Stimulated activated CD4-positive, alpha-beta T cell treated with anti-CD3 and anti-CD28 coated beads, TNF-alpha, amount 100 ng/mL, for 24 hours (primary cell): ENCODE data around the gene ARL8A.
A peak's percentile ranks its signal among the peaks of the same experiment; 100 is the strongest.

Source experiments
- DNase-seq, 3 experiments: peaks; one replicate each; pipeline ENCODE4 v3.0.0-alpha.2; 2020; ENCODE audit warnings: low read depth in 3 of 3

The ARL8A gene

DNA sequence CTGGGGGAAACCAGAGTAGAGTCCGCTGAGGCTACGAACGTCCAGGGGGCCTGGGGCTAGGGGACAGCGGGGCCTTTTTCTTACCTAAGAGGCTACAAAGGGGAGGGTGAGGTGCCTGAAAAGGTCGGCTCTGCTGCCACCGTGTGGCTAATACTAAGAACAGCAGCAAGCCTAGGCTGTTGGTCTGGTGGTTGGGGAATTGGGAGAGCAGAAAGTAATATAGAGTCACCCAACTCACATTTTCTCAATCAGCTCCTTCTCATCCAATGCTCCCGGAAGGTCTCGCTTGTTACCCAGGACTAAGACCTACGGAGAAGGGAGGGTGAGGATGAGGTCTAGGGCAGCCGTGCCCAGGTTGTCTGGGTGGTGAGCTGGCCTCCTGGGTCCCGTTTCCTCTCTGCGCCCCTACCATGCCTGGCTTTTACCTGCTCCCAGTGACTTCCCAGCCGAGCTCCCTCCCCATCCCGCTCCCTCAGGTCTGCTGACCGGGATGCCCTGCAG is 9.3 kb downstream of the ARL8A start:
- DNase-seq = peak in 1 of 3 experiments; percentile 43

DNA sequence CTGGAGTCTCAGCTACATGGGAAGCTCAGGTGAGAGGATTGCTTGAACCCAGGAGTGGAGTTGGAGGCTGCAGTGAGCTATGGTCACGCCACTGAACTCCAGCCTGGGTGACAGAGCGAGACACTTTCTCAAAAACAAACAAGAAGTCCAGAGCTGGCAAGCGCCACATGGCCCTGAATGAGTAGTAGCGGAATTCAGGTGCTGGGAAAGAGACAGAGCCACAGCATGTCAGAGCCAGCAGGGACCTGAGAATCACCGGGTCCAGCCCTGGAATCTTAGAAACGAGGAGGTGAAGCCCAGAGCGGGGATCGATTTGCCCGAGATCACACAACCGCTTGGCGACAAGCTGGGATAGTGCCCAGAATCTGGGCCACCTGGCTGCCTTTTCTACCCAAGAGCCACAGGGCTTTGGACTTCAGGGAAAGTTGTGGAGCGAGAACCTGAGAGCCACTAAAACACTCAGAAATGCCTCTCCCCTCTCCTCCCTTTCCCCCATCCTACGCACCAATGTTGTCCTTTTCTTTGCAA is 9.8 kb downstream of the ARL8A start:
- DNase-seq = no peak

DNA sequence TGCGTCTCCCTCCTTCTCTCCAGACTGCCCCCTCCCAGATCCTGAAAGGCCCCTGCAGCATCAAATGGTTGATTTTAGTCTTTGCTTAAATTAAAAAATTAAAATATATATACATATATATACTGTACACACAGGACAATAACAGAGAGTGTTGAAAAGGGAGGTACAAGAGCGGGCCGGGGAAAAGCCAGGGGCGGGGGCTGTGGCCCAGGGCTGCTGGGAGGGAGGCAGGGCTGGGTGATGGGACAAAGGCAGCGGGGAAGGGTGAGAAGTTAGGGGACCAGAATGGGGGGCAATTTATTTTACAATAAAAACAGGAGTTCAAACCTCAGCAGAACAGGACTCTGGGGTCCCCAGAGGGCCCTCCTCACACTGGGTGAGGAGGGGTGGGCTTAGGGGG is 10.5 kb downstream of the ARL8A start:
- DNase-seq = no peak

DNA sequence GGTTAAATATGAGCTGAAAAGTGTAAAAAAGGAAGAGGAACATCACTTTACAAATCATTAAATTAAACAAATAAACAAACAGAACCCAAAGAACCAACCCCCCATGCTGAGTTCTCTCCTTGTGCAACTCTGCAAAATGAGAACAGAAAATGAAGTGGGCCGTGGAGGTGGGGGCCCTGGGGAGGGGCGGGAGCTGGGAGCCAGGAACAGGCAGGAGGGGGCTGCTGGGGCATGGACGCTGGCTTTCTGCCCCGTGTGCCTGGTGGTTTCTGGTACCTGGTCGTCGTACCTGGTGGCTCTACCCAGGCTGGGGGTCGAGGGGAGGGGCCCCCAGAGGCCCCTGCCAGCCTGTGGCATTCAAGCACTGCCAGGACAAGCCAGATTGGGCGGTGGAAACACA is 11.0 kb downstream of the ARL8A start:
- no peak for DNase-seq

DNA sequence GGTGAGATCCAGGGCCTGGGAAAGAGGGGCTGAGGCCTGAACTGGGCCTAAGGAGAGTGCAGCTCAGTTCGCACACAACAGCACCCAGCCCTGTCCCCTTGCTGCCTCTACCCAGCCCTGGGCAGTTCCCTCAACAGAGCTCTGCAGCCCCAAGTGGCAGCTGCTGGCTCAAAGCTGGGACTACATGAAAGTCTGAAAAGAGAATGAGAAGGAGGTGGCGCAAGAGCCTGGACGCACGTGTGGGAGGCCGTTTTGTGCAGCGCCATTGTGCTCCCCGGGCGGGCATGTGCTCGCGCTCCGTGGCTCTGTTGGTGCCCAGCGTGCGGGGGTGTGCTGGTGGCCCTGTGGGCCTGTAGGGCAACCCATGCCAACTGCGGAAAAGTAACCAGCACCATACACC is 11.5 kb downstream of the ARL8A start:
- DNase-seq = no peak

DNA sequence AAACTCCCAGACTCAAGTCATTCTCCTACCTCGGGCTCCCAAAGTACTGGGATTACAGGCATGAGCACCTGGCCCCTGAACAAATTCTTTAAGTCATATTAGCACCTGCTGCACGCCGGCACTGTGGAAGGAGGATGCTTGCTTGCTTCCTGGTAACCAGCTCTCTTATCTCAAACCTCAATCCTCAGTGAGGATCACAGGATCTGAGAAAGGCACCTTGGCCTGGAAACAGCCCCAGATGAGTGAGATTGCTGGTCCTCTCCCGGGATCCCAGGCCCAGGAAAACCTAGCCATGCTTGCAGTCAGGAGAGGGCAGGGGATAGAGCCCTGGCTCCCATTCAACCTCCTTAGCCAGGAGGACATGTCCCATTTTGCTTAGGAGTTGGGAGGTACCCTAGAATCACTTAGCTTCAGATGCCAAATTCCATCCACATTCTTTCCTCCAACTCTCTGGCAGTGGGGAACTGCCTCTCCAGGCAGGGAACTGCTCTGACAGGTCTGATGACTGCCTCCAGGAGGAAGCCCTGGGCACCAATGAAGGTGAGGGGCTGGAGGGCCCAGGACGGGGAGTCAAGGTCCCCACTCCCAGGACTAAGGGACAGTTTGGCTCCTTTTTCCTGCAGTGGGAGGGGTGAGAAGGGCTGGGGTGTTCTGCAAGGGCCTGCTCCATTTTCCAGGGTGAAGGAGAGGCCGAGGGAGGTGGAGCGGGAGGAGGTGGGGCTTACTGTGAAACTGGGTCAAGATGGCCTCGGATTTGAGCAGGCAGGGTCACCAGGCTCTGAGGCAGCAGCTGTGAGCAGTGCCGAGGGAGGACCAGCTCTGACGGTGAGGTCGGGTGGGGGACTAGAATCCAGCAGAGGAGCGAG is 12.3 kb downstream of the ARL8A start:
- no peak for DNase-seq

DNA sequence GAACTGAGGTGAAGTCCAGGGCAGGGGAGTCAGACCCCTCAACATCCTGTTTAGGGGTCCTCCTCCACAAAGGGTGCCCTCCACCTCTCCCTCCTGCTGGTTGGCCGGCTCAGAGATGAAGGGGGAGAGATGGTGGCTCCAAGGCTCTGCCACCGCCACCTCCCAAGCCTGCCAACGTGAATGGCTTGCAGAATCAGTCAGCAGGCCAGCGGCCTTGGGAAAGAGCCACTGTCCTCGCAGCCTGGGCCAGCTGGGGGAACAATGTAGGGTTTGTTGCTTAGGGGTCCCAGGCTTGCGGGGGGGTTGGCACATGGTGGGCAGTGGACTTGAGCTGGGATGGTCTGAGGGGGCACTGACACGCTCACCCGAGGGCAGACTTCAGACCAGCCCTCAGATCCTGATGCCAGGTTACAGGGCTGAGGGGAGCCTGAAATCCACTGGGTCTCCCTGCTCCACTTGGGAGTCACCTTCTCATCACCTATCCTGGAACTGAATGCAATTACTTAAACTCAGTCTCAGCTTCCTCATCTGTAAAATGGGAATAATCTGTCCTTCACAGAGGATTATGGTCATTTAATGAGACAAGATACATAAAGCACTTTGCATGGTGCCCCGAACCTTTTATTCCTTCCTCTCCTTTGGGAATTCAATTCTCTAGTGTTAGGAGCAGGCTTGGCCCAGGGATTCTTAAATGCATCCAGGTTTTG is 13.6 kb downstream of the ARL8A start:
- DNase-seq = no peak

DNA sequence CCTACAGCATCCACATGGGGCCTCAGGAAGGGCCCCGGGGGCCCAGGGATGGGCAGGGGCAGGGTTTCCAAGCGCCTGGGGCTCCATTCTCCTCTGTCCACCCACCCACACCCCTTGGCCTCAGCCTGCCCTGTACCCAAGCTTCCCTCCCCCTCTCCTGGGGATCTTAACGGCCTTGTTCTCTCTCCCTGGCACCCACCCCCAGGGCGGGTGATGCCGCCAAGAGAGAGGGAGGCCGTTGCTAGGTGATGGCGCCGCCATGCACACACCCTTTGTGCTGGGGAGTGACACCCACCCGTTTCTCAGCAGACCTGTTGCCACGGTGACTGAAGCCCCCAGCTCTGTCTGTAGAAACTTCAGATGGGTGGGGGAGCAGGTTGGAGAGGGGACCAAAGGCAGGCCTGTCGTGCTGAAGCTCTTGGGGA is 14.2 kb downstream of the ARL8A start:
- no peak for DNase-seq

DNA sequence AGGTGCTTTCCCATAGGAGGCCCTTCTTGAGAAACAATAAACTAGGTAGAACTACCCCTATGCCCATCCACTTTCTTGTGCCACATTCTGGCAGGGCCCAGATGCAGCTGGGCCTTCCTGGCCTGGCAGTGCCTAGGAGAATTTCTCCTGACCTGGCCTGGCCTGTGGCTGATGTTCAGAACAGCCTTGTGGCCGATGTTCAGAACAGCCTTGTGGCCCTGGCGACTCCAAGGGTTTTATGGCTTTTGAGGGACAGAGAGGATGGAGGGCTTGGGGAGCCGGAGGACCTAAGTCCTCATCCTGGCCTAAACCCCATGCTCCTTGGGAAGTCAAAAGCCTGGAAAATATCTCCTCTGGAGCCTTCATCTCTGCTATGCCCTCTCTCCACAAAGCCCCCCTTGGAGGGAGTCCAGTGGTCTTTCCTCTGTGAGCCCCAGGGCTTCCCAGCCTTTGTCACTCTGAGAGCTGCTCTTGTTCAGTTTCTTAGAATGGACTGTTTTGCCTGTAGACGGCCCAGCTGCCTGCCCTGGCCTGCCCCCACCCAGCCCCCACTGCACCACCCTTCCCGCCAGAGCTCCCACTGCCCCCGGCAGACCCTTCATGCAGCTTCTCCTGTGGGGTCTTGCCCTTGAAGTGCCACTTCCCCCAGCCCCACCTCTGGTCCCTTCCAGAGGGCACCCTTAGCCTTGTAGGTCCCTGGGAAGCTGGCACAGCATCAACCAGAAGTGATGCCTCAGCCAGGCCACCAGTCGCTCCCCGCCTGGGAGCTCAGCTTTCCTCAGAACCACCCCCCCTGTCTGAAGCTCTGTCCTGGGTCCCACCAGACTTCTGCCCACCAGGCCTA is 14.9 kb downstream of the ARL8A start:
- no peak for DNase-seq

DNA sequence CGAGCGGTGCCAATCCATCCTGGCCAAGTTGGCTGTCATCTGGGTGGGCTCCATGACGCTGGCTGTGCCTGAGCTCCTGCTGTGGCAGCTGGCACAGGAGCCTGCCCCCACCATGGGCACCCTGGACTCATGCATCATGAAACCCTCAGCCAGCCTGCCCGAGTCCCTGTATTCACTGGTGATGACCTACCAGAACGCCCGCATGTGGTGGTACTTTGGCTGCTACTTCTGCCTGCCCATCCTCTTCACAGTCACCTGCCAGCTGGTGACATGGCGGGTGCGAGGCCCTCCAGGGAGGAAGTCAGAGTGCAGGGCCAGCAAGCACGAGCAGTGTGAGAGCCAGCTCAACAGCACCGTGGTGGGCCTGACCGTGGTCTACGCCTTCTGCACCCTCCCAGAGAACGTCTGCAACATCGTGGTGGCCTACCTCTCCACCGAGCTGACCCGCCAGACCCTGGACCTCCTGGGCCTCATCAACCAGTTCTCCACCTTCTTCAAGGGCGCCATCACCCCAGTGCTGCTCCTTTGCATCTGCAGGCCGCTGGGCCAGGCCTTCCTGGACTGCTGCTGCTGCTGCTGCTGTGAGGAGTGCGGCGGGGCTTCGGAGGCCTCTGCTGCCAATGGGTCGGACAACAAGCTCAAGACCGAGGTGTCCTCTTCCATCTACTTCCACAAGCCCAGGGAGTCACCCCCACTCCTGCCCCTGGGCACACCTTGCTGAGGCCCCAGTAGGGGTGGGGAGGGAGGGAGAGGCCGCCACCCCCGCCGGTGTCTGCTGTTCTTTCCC is 16.5 kb downstream of the ARL8A start:
- no peak for DNase-seq

DNA sequence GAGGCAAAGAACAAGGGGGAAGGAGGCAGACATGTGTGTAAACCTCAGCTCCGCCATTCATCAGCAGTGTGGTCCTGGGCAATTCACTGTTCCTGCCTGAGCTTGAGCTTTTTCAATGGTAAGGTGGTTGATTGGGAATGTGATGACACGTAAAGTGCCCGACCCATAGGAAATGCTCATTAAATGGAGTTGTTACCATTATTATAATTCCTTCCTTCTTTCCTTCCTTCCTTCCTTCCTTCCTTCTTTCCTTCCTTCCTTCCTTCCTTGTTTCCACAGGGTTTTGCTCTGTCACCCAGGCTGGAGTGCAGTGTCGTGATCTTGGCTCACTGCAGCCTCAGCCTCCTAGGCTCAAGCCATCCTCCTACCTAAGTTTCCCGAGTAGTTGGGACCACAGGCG is 17.5 kb downstream of the ARL8A start:
- no peak for DNase-seq

DNA sequence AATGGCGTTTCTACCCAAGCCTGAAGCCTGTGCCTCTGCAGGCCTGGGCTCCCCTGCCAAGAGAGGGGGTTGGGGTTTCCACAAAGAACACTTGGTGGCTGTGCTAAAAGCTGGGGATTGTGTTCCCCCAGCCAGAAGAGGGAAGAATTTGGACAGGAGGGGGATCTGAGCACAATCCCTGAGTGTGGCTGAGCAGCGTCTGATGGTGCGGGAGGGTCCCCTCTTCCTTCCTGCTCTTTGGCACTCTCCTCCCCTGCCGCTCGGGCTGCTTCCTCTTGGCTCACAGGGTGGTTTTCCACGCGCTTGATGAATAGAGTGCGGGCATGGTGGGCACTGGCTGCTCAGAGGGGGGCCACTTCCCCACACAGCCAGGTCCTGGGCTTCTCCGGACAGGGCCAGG is 18.1 kb downstream of the ARL8A start:
- no peak for DNase-seq

DNA sequence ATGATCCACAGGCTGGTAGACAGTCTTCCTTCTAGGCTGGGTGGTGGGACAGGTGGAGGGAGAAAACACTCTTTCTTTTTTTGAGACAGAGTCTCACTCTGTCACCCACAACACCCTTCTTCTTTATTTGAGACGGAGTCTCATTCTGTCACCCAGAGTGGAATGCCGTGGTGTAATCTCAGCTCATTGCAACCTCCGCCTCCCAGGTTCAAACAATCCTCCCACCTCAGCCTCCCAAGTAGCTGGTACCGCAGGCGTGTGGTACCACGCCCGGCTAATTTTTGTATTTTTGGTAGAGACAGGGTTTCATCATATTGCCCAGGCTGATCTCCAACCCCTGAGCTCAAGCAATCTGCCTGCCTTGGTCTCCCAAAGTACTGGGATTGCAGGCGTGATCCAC is 18.9 kb downstream of the ARL8A start:
- DNase-seq = no peak

DNA sequence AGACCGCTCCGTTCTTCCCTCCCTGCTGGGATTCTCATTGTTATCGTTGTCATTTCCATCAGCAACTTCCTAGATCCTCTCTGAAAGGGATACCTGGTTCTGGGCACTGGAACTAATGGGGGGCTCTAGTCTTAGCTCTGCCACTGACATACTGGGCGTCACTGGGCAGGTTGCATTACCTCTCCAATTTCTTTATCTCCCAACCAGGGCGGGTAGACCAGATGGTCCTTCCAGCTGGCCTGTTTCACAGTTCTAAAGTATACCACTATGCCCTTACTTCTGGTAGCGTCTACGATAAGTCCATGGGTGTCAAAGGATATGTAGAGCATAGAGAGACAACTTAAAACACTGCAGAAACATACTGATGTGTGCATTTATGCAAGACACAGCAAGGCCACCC is 20.4 kb downstream of the ARL8A start:
- no peak for DNase-seq

DNA sequence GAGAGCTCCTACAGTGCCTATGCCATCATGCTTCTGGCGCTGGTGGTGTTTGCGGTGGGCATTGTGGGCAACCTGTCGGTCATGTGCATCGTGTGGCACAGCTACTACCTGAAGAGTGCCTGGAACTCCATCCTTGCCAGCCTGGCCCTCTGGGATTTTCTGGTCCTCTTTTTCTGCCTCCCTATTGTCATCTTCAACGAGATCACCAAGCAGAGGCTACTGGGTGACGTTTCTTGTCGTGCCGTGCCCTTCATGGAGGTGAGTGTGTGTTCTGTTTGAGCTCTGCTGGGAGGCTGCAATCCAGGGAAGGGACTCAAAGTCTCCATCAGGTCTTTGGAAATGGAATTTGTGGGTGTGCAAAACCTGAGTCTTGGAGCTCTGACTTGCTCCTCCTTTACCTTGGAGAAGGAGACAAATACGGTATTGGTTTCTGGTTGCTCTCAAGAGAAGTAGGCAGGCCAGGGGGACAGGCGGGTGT is 21.2 kb downstream of the ARL8A start:
- DNase-seq = no peak

DNA sequence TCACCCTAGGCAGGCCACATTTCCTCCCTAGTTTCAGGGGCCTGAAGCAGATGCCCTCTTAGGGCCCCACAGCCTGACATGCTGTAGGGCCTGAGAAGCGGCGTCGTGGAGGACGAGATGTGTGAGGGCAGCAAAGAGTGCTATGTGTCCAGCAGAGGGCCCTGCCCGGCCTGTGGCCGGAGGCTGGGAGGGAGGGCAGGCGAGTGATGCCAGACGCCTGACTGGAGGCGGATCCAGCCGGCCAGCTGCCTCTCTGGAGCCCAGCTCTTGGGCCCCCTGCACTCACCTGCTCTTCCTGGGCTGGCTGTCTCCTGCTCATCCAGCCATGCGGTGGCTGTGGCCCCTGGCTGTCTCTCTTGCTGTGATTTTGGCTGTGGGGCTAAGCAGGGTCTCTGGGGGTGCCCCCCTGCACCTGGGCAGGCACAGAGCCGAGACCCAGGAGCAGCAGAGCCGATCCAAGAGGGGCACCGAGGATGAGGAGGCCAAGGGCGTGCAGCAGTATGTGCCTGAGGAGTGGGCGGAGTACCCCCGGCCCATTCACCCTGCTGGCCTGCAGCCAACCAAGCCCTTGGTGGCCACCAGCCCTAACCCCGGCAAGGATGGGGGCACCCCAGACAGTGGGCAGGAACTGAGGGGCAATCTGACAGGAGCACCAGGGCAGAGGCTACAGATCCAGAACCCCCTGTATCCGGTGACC is 21.8 kb downstream of the ARL8A start, which contains the start of gene GPR37L1:
GPR37L1 (plus strand) TSS at position 279 of the 697 bp plus-strand sequence; CDS start at position 326, 47 bp downstream.
- DNase-seq = no peak

DNA sequence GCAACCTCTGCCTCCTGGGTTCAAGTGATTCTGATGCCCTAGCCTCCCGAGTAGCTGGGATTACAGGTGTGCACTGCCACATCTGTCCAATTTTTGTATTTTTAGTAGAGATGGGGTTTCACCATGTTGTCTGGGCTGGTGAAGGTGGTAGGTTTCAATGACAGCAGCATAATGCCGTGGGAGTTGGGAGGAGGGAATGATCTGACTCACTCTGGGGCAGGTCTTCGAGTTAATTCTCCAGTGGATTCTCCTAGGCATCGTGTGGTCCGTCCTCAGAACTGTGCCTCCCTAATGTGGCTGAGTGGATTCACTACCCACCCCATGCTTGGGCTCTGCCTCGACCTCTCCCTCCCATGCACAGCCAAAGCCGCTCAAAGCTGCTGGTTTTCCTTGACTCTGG is 23.5 kb downstream of the ARL8A start:
- no peak for DNase-seq

DNA sequence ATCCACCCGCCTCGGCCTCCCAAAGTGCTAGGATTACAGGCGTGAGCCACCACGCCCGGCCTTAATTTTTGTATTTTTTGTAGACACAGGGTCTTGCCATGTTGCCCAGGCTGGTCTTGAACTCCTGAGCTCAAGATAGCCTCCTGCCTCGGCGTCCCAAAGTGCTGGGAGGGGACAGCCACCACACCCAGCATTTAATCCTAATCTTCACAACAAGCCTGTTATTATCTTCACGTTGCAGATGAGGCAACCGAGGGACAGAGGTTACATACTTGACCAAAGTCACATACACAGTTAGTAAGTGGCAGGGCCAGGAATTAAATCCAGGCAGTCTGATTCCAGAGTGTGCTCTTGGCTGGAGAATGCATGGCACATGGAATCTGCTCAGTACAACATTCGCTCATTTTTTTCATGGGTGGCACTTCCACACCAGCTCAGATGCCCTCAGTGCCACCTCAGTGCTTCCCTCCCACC is 26.6 kb downstream of the ARL8A start:
- no peak for DNase-seq

DNA sequence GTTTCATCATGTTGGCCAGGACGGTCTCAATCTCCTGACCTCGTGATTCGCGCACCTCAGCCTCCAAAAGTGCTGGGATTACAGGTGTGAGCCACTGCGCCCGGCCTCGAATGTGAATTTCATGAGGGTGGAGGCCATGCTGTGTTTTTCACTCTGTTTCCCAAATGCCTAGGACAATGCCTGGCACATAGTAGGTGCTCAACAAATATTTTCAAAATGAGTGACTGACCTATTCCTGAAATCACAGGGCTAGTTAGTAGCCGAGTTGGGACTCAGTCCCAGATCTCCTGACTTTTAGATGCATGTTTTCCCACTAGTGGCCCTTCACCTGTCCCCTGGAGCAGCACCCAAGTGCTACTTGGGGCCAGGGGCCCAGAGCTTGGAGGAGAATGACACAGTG is 28.2 kb downstream of the ARL8A start:
- no peak for DNase-seq

DNA sequence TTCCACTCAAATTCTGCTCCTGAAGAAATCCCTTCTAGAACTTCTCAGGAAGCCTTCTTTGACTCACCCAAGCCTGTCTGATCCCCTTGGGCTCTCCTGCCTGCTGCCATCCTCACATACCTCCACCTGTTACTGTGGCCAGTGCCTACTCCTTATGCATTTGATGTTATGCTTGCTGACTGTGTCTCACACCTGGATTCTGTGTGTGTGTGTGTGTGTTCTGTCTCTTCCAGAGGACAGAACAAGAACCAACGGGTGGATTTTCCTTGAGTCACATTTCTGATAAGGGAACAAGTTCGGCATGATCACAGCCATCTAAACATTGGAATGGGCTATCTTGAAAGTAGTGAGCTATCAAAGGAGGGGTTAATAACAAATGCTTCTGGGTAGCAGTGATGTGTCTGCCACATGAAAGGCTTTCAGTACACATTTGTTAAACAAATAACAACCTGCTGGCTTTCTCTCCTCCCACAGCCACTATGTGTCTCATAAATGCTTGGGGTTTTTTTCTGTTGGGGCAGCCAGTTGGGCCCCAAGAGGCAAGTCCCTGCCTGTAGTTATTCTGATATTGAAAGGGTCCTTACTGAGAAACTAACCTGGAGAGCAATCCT is 30.7 kb downstream of the ARL8A start:
- no peak for DNase-seq
